Prostate gland (tissue), 2 donors: ENCODE results near the gene ABTB2. TPM values are rescaled to one million over a fixed set of nuclear protein-coding genes. Genes with fewer than 3 reads are reported as not detected.
A peak's percentile ranks its signal among the peaks of the same experiment; 100 is the strongest.

ENCODE experiments used
- DNase-seq: peaks from one replicate; pipeline ENCODE4 v3.0.0-alpha.2; 2019; ENCODE audit warnings: low spot score
- H3K27ac ChIP-seq, 2 donors: fragments of 200-600 bp; sonication (generic); 2 replicates each; pipeline ENCODE4 v1.5.1; 2017 to 2019
- H3K27me3 ChIP-seq: fragments of 200-600 bp; sonication (generic); replicated peaks from 2 replicates; pipeline ENCODE4 v1.5.1; 2019; ENCODE audit not compliant: insufficient read depth
- H3K36me3 ChIP-seq, 2 donors: fragments of 200-600 bp; sonication (generic); 1 replicate in 1 of 2; 2 replicates in 1 of 2; pipeline versions ENCODE4 v1.5.1 to v1.8.1; 2017 to 2019
- H3K4me1 ChIP-seq: fragments of 200-600 bp; sonication (generic); replicated peaks from 2 replicates; pipeline ENCODE4 v1.5.1; 2019
- H3K4me3 ChIP-seq, 2 donors: fragments of 200-600 bp; sonication (generic); 2 replicates each; pipeline ENCODE4 v1.5.1; 2017 to 2019
- H3K9me3 ChIP-seq: fragments of 200-600 bp; sonication (generic); 2 replicates; pipeline ENCODE4 v1.5.1; 2017
- CTCF ChIP-seq, 4 experiments: fragments of 200-600 bp in 2 of 4; fragments of 450-650 bp in 2 of 4; sonication (generic) in 2 of 4; IDR thresholded peaks; 1 replicate in 3 of 4; 2 replicates in 1 of 4; pipeline ENCODE4 v1.5.1; 2016 to 2019; ENCODE audit warnings: antibody characterized with exemption in 4 of 4, mild to moderate bottlenecking in 2 of 4, moderate library complexity in 2 of 4
- POLR2A ChIP-seq: fragments of 450-650 bp; IDR thresholded peaks from one replicate; pipeline ENCODE4 v1.6.1; 2016; ENCODE audit warnings: antibody characterized with exemption, mild to moderate bottlenecking
- POLR2AphosphoS5 ChIP-seq: sonication (generic); formaldehyde crosslinking; IDR thresholded peaks from one replicate; pipeline ENCODE4 v1.6.1; 2017; ENCODE audit warnings: antibody characterized with exemption
- WGBS: methylation state at CpG from one replicate; pipeline ENCODE4 v1.1.5; 2018; 5-methylcytosine and 5-hydroxymethylcytosine counted together
- intact Hi-C: fragments of 100-400 bp; cut with DNase I; formaldehyde crosslinking; loops from one replicate; pipeline ENCODE4 v1.14.2; 2022
- total RNA-seq, 2 donors: library from RNA; depleted of rRNA; stranded (reverse); fragments of >200 nt; gene quantifications; one replicate each; pipeline ENCODE4 v1.1.0, GENCODE V29; 2016

ABTB2 gene
- total RNA-seq, 2 donors from 2014 or later = 3.0 to 13.7 TPM

- Histone ChIP-seq H3K4me1 (peaks cover 7% of the 10 kb centered on the region), H3K27ac (no peak overlapping the region), H3K27me3 (no peaks in the 10 kb centered on the region), H3K4me3 (no peak overlapping the region), H3K9me3 (no peaks in the 10 kb centered on the region), H3K36me3 (no peaks in the 10 kb centered on the region)
- WGBS = 93% methylated on average over 10 of the region's 10 CpGs
- no peak for TF ChIP-seq POLR2A
- no peak for TF ChIP-seq POLR2AphosphoS5
- no peak for TF ChIP-seq CTCF (IDR thresholded peaks at IDR 0.05)
- no peak for DNase-seq
- intact Hi-C loops = loop anchor here (10.0 kb wide), 1 partner anchor 184 kb away; no protein-coding TSS in a partner anchor
Measured at GRCh38 chr11:34178209-34178821, 179.5 kb downstream of the ABTB2 start.

GRCh38 chr11:34176751-34177209 is 181.0 kb downstream of the ABTB2 start:
- WGBS = 10% methylated on average over 2 of the region's 2 CpGs
- H3K9me3 ChIP-seq = no peaks in the 10 kb centered on the region

GRCh38 chr11:34175284-34176019 is 182.4 kb downstream of the ABTB2 start:
- H3K27me3 ChIP-seq = no peaks in the 10 kb centered on the region
- H3K27ac ChIP-seq = peak overlapping the region in 1 of 2 donors; percentile 5
- intact Hi-C loops = loop anchor here (10.0 kb wide), 1 partner anchor 181 kb away; no protein-coding TSS in a partner anchor
- DNase-seq = no peak
- H3K9me3 ChIP-seq = no peaks in the 10 kb centered on the region
- no peak overlapping the region for H3K4me3 ChIP-seq
- no peaks in the 10 kb centered on the region for H3K36me3 ChIP-seq
- WGBS = 89% methylated on average over 7 of the region's 7 CpGs
- H3K4me1 ChIP-seq = peaks cover 5% of the 10 kb centered on the region
- TF ChIP-seq POLR2A (no peak), CTCF (IDR thresholded peaks at IDR 0.05) (no peak), POLR2AphosphoS5 (no peak)

More at GRCh38 chr11:34176751-34177209, 181.0 kb downstream of the ABTB2 start:
- H3K4me3 ChIP-seq = no peak overlapping the region
- no peaks in the 10 kb centered on the region for H3K36me3 ChIP-seq
- intact Hi-C loops = loop anchor here (10.0 kb wide), 1 partner anchor 182 kb away; no protein-coding TSS in a partner anchor
- H3K27ac ChIP-seq = no peak overlapping the region
- TF ChIP-seq CTCF (IDR thresholded peaks at IDR 0.05) (no peak), POLR2A (no peak), POLR2AphosphoS5 (no peak)
- no peak for DNase-seq
- H3K4me1 ChIP-seq = peaks cover 7% of the 10 kb centered on the region
- H3K27me3 ChIP-seq = no peaks in the 10 kb centered on the region

DNA sequence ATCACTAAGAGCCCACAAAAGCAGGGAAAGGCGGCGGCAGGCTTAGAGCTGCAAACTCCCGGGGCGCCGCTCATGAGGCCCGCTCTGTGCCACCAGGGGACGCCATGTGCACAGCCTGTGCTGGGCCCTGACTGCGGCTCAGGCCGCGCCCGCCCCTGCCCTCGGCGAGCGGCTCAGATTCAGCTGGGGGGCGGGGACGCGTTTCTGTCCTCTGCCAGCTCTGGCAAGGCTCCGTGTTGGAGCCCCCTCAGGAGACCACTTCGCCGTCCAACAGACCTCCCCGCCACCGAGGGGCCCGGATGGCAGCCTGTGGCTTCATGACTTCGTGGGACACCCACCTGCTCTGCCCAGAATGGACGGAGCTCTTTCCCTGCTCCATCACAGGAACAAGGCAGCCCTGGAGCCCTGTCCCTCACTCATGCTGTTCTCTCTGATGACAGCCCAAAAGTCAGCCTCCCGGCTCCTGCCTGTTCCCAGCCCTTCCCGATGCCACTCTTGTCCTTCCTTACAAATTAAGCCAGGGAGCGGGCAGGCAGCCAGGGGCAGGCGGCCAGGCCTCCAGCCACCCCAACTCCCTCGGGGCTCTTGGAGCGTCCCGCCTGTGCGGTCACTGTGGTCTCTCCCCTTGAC is 183.3 kb downstream of the ABTB2 start:
- 7% methylated on average over 30 of the region's 33 CpGs for WGBS
- peak overlapping the region; percentile 6 to 9 for H3K4me3 ChIP-seq
- H3K27me3 ChIP-seq = no peaks in the 10 kb centered on the region
- DNase-seq = peak; percentile 83
- peak; percentile 89 to 98 (median 94) for TF ChIP-seq CTCF (IDR thresholded peaks at IDR 0.05)
- peak; percentile 62 for TF ChIP-seq POLR2AphosphoS5
- TF ChIP-seq POLR2A = no peak
- H3K27ac ChIP-seq = peak overlapping the region in 1 of 2 donors; percentile 9
- intact Hi-C loops = loop anchor here (1.0 to 10.0 kb wide), 2 partner anchors 180 to 185 kb away; no protein-coding TSS in a partner anchor
- no peaks in the 10 kb centered on the region for H3K9me3 ChIP-seq
- no peaks in the 10 kb centered on the region for H3K36me3 ChIP-seq
- peaks cover 3% of the 10 kb centered on the region for H3K4me1 ChIP-seq
